Vagina (tissue), 2 donors: Measurements from ENCODE around the gene CEBPG. TPM values are rescaled to one million over a fixed set of nuclear protein-coding genes. Genes with fewer than 3 reads are reported as not detected.

Experiments used
- DNase-seq, 2 donors: peaks; one replicate each; pipeline ENCODE4 v3.0.0-alpha.2; 2017; ENCODE audit errors: extremely low spot score in 2 of 2
- H3K27ac ChIP-seq: fragments of 200-600 bp; sonication (generic); one replicate; pipeline ENCODE4 v1.5.1; 2019
- H3K27me3 ChIP-seq: fragments of 200-600 bp; sonication (generic); one replicate; pipeline ENCODE4 v1.5.1; 2019
- H3K36me3 ChIP-seq, 2 donors: fragments of 200-600 bp; sonication (generic); one replicate each; pipeline ENCODE4 v1.5.1; 2017 to 2019
- H3K4me1 ChIP-seq: fragments of 200-600 bp; sonication (generic); one replicate; pipeline ENCODE4 v1.5.1; 2019
- H3K4me3 ChIP-seq, 2 donors: fragments of 200-600 bp; sonication (generic); 1 replicate in 1 of 2; 2 replicates in 1 of 2; pipeline ENCODE4 v1.5.1; 2016 to 2019
- H3K9me3 ChIP-seq: fragments of 200-600 bp; sonication (generic); one replicate; pipeline ENCODE4 v1.5.1; 2019
- POLR2A ChIP-seq, 2 donors: fragments of 450-650 bp; IDR thresholded peaks; one replicate each; pipeline ENCODE4 v1.6.1; 2017; ENCODE audit warnings: antibody characterized with exemption in 2 of 2, mild to moderate bottlenecking in 2 of 2, moderate library complexity in 2 of 2
- POLR2AphosphoS5 ChIP-seq, 2 donors: sonication (generic); formaldehyde crosslinking; IDR thresholded peaks; one replicate each; pipeline ENCODE4 v1.9.0; 2017; ENCODE audit warnings: antibody characterized with exemption in 2 of 2, mild to moderate bottlenecking in 2 of 2, low read depth in 1 of 2; ENCODE audit not compliant: insufficient read depth in 1 of 2
- intact Hi-C: fragments of 100-400 bp; cut with DNase I; formaldehyde crosslinking; loops from one replicate; pipeline ENCODE4 v1.15.1; 2023
- total RNA-seq: library from RNA; depleted of rRNA; stranded (reverse); fragments of >200 nt; gene quantifications from one replicate; pipeline ENCODE4 v1.2.3, GENCODE V29; 2016
- TF ChIP-seq, protein P1 (sequence below), 3 experiments: fragments of 450-650 bp in 2 of 3; fragments of 200-600 bp in 1 of 3; sonication (generic) in 1 of 3; IDR thresholded peaks; one replicate each; pipeline ENCODE4 v1.5.1; 2017 to 2019; ENCODE audit warnings: antibody characterized with exemption in 3 of 3, mild to moderate bottlenecking in 2 of 3, moderate library complexity in 2 of 3

CEBPG gene
- total RNA-seq, 1 donor from 2014 or later, result 20.9 TPM

GRCh38 chr19:33396701-33397535 is 23.4 kb downstream of the CEBPG start:
- Histone ChIP-seq H3K27me3 (no peaks in the 10 kb centered on the region), H3K4me1 (peaks cover 49% of the 10 kb centered on the region), H3K9me3 (no peaks in the 10 kb centered on the region), H3K27ac (no peak overlapping the region), H3K36me3 (no peaks in the 10 kb centered on the region), H3K4me3 (no peak overlapping the region)
- intact Hi-C loops, result no loop called here
- DNase-seq, result no peak
- TF ChIP-seq POLR2A (IDR thresholded peaks at IDR 0.05), result no peak

GRCh38 chr19:33397536-33398360 is 24.2 kb downstream of the CEBPG start:
- H3K27ac ChIP-seq, result no peak overlapping the region
- TF ChIP-seq POLR2A (IDR thresholded peaks at IDR 0.05), result no peak
- TF ChIP-seq, protein P1, sequence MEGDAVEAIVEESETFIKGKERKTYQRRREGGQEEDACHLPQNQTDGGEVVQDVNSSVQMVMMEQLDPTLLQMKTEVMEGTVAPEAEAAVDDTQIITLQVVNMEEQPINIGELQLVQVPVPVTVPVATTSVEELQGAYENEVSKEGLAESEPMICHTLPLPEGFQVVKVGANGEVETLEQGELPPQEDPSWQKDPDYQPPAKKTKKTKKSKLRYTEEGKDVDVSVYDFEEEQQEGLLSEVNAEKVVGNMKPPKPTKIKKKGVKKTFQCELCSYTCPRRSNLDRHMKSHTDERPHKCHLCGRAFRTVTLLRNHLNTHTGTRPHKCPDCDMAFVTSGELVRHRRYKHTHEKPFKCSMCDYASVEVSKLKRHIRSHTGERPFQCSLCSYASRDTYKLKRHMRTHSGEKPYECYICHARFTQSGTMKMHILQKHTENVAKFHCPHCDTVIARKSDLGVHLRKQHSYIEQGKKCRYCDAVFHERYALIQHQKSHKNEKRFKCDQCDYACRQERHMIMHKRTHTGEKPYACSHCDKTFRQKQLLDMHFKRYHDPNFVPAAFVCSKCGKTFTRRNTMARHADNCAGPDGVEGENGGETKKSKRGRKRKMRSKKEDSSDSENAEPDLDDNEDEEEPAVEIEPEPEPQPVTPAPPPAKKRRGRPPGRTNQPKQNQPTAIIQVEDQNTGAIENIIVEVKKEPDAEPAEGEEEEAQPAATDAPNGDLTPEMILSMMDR (IDR thresholded peaks at IDR 0.05), result no peak
- TF ChIP-seq POLR2AphosphoS5 (IDR thresholded peaks at IDR 0.05; ENCODE audit: insufficient read depth in 1 of 2, low read depth in 1 of 2), result no peak

DNA sequence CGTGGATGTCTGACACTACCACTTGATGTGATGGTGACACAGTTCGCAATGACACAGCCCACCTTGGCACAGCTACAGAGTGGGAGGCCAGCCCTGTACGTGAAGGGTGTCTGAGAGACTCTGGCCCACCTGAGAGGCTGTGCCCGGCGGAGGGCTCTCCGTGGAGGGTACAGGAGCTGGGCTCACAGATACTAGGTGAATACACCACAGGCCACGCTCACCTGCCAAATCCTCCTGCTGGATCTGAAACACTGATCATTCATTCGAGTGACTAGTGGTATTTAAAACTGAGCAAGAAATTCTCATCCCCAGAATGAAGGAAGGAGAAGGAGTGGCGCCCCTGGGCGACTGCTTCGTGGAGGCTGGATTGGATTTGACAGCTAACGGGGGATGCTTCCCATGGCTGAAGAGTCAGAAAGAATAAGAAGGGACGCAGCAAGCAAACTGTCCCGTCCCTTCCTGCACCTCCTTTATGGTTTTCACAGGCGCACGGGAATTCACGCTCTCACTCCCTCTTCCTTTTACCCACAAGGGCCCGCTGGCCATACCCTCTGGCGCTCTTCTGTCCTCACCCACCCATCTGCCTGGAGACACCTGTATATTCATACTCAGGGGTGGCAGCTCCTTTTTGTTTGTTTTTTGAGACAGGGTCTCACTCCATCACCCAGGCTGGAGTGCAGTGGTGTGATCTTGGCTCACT is 25.0 kb downstream of the CEBPG start:
- intact Hi-C loops, result no loop called here

More at GRCh38 chr19:33397536-33398360, 24.2 kb downstream of the CEBPG start:
- intact Hi-C loops, result no loop called here
- DNase-seq, result no peak
- H3K27me3 ChIP-seq, result no peaks in the 10 kb centered on the region
- peaks cover 40% of the 10 kb centered on the region for H3K4me1 ChIP-seq
- H3K4me3 ChIP-seq, result no peak overlapping the region
- H3K9me3 ChIP-seq, result no peaks in the 10 kb centered on the region
- H3K36me3 ChIP-seq, result no peaks in the 10 kb centered on the region

GRCh38 chr19:33399081-33399744 is 25.7 kb downstream of the CEBPG start:
- intact Hi-C loops, result no loop called here
- DNase-seq, result no peak
- no peaks in the 10 kb centered on the region for H3K9me3 ChIP-seq
- no peak overlapping the region for H3K4me3 ChIP-seq
- H3K27me3 ChIP-seq, result no peaks in the 10 kb centered on the region
- H3K27ac ChIP-seq, result no peak overlapping the region
- TF ChIP-seq POLR2AphosphoS5 (IDR thresholded peaks at IDR 0.05; ENCODE audit: insufficient read depth in 1 of 2, low read depth in 1 of 2) (no peak), POLR2A (IDR thresholded peaks at IDR 0.05) (no peak)
- TF ChIP-seq, protein P1 (IDR thresholded peaks at IDR 0.05), result no peak
- H3K36me3 ChIP-seq, result no peaks in the 10 kb centered on the region
- peaks cover 27% of the 10 kb centered on the region for H3K4me1 ChIP-seq

More for the DNA sequence above, 25.0 kb downstream of the CEBPG start:
- Histone ChIP-seq H3K36me3 (no peaks in the 10 kb centered on the region), H3K4me3 (no peak overlapping the region), H3K9me3 (no peaks in the 10 kb centered on the region), H3K4me1 (peaks cover 34% of the 10 kb centered on the region), H3K27me3 (no peaks in the 10 kb centered on the region), H3K27ac (no peak overlapping the region)
- TF ChIP-seq, protein P1 (IDR thresholded peaks at IDR 0.05), result no peak
- no peak for TF ChIP-seq POLR2AphosphoS5 (IDR thresholded peaks at IDR 0.05; ENCODE audit: insufficient read depth in 1 of 2, low read depth in 1 of 2)
- no peak for TF ChIP-seq POLR2A (IDR thresholded peaks at IDR 0.05)
- no peak for DNase-seq
